Adrenal gland (tissue), 12 donors: ENCODE measurements around the gene PCDHB5. TPM values are rescaled to one million over a fixed set of nuclear protein-coding genes. Genes with fewer than 3 reads are reported as not detected.
"Not testable (repeated sequence)": the region's sequence is repeated elsewhere in the genome, so short reads cannot be mapped to it uniquely, and the experiment has no call there.

Experiments
- DNase-seq, 7 donors: peaks; one replicate each; pipeline ENCODE4 v3.0.0-alpha.2; 2019 to 2020
- H3K27ac ChIP-seq, 5 donors: fragments of 200-600 bp; sonication (generic) in 4 of 5; 1 replicate in 3 of 5; 2 replicates in 2 of 5; pipeline versions ENCODE4 v1.5.1 to v1.8.0; 2016 to 2020; ENCODE audit warnings: mild to moderate bottlenecking in 1 of 5
- H3K27me3 ChIP-seq: fragments of 200-600 bp; 2 replicates; pipeline ENCODE4 v1.8.0; 2021
- H3K36me3 ChIP-seq, 2 donors: fragments of 200-600 bp; replicated peaks in 1 of 2; 1 replicate in 1 of 2; 2 replicates in 1 of 2; pipeline versions ENCODE4 v1.5.1 to v1.8.0; 2018 to 2022
- H3K4me1 ChIP-seq, 2 donors: fragments of 200-600 bp; replicated peaks in 1 of 2; 1 replicate in 1 of 2; 2 replicates in 1 of 2; pipeline versions ENCODE4 v1.5.1 to v1.8.0; 2018 to 2021
- H3K4me3 ChIP-seq, 4 donors: fragments of 200-600 bp; sonication (generic) in 3 of 4; one replicate each; pipeline ENCODE4 v1.5.1; 2016 to 2018
- H3K9me3 ChIP-seq, 3 donors: fragments of 200-600 bp; sonication (generic) in 1 of 3; replicated peaks in 1 of 3; 1 replicate in 2 of 3; 2 replicates in 1 of 3; pipeline versions ENCODE4 v1.5.1 to v1.8.0; 2016 to 2021
- POLR2A ChIP-seq, 2 donors: fragments of 450-650 bp; IDR thresholded peaks; one replicate each; pipeline ENCODE4 v1.6.1; 2017; ENCODE audit warnings: antibody characterized with exemption in 2 of 2, mild to moderate bottlenecking in 2 of 2, moderate library complexity in 1 of 2
- WGBS, 4 donors: extraction: QIAGEN DNeasy Blood & Tissue Kit in 2 of 4; methylation state at CpG; one replicate each; pipeline versions ENCODE4 v1.1.5 to v1.1.7; 2013 to 2017; 5-methylcytosine and 5-hydroxymethylcytosine counted together
- intact Hi-C, 2 donors: fragments of 100-400 bp; cut with DNase I; formaldehyde crosslinking; loops; one replicate each; pipeline versions ENCODE4 v1.14.1 to v1.15.0; 2022 to 2023
- polyA plus RNA-seq, 3 donors: library from polyadenylated mRNA; stranded (reverse); fragments of 200-250 nt in 2 of 3; fragments of 350-450 nt in 1 of 3; fragmentation: Illumina TruSeq in 1 of 3; extraction: RNeasy Lipid Tissue Mini Kit (QIAGEN cat#74804) in 1 of 3; gene quantifications; one replicate each; pipeline ENCODE4 v1.2.3, GENCODE V29; 2013 to 2014
- total RNA-seq, 9 donors: library from RNA; depleted of rRNA in 4 of 9; stranded (reverse); fragments of >200 nt in 4 of 9; fragments of 120-200 nt in 1 of 9; fragmentation: NEBNext Ultra II Directional in 1 of 9; extraction: Animal tissue kit (Norgen Biotek cat#: 25700) in 1 of 9; gene quantifications; one replicate each; pipeline versions ENCODE4 v1.1.0 to v1.2.4, GENCODE V29; 2013 to 2023
- TF ChIP-seq, protein P1 (sequence below), 6 experiments: fragments of 450-650 bp in 4 of 6; fragments of 200-600 bp in 2 of 6; sonication (generic) in 1 of 6; IDR thresholded peaks; 1 replicate in 5 of 6; 2 replicates in 1 of 6; pipeline versions ENCODE4 v1.5.1 to v1.8.0; 2016 to 2021; ENCODE audit warnings: antibody characterized with exemption in 6 of 6, mild to moderate bottlenecking in 2 of 6, moderate library complexity in 1 of 6
- donor health status: healthy with polysubstance abuse.
- donor health status: Bipolar disorder and iron deficiency.
- donor health status: DM: yes; HTN: yes; CAD: no.
- donor health status: DM: no; HTN: no; CAD: no.
- donor health status: DM: no; HTN: no; CAD: no.
- donor health status: DM: yes; HTN: yes; CAD: no.

PCDHB5 gene
- total and polyA plus RNA-seq, 12 donors = 1.0 to 10.7 (median 4.2) TPM

DNA sequence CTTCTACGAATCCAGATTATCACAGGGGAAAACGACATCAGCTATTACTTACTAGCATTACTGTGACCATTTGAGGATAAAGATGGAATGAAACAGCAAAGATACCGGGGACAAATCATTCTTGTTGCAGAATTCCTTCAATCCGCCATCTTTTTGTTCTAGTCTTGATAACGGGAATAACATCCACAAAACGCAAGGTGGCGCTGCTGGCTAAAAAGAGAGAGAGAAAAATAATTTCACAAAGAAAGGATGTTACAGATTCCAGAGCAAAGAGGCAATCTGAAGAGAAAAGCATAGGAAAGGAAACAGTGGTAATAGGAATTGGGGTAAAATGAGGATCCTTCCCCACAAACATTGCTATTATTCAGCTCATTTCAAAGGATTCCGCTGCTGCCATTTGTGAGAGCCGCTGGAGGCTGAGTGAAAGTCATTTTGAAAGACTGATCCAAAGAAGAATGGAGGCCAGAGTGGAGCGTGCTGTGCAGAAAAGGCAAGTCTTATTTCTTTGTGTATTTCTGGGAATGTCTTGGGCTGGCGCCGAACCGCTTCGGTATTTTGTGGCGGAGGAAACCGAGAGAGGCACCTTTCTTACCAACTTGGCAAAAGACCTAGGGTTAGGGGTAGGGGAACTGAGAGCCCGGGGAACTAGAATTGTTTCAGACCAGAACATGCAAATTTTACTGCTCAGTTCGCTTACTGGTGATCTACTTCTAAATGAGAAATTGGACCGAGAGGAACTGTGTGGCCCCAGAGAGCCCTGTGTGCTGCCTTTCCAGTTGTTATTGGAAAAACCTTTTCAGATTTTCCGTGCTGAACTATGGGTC is 37.6 kb downstream of the PCDHB5 start, which contains the start of gene PCDHB7:
Gene PCDHB7, plus strand, starts transcription at position 264 of the 824 bp plus-strand sequence. Its CDS starts 192 bp downstream, at position 456.
- intact Hi-C loops = no loop called here
- peak in 1 of 7 donors; percentile 7 for DNase-seq
- TF ChIP-seq POLR2A (IDR thresholded peaks at IDR 0.05) = no peak
- TF ChIP-seq, protein P1, sequence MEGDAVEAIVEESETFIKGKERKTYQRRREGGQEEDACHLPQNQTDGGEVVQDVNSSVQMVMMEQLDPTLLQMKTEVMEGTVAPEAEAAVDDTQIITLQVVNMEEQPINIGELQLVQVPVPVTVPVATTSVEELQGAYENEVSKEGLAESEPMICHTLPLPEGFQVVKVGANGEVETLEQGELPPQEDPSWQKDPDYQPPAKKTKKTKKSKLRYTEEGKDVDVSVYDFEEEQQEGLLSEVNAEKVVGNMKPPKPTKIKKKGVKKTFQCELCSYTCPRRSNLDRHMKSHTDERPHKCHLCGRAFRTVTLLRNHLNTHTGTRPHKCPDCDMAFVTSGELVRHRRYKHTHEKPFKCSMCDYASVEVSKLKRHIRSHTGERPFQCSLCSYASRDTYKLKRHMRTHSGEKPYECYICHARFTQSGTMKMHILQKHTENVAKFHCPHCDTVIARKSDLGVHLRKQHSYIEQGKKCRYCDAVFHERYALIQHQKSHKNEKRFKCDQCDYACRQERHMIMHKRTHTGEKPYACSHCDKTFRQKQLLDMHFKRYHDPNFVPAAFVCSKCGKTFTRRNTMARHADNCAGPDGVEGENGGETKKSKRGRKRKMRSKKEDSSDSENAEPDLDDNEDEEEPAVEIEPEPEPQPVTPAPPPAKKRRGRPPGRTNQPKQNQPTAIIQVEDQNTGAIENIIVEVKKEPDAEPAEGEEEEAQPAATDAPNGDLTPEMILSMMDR (IDR thresholded peaks at IDR 0.05) = peak in 4 of 6 experiments; percentile 10 to 37 (median 31)
- Histone ChIP-seq H3K27ac (no peak within 1 kb of the TSS), H3K4me1 (no peaks in the 10 kb centered on the region), H3K4me3 (no peak within 1 kb of the TSS), H3K36me3 (no peaks in the 10 kb centered on the region), H3K9me3 (peaks cover 0 to 12% (median 5%) of the 10 kb centered on the region in 3 donors), H3K27me3 (peaks cover 9% of the 10 kb centered on the region)
- 22 to 41% (median 30%) methylated on average over 20 of the region's 20 CpGs for WGBS, 4 donors

GRCh38 chr5:141174291-141175104 is 39.5 kb downstream of the PCDHB5 start:
- H3K27ac ChIP-seq, H3K36me3 ChIP-seq, H3K4me3 ChIP-seq, intact Hi-C loops, H3K4me1 ChIP-seq, DNase-seq, H3K27me3 ChIP-seq: not testable (repeated sequence)
- H3K9me3 ChIP-seq = peaks cover 0 to 12% (median 5%) of the 10 kb centered on the region in 3 donors
- 28 to 46% (median 39%) methylated on average over 35 to 79 of the region's 79 CpGs for WGBS, 4 donors

DNA sequence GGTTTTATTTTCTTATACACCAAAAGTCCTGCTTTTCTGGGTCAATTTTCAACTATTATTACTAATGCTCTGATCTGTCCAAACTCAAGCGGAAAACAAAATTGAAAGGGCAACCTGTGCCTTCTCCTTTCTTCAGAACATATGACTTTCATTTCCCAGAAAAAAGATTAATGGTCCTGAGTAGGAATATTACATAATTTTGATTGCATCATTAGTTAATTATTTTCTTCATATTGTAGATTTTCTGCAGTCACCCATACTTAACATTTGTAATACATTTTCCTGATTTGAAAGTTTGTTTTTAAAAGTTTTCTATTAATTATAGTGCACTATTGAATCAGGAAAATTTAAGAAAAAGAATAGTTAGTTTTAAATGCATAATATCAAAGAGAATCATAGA is 40.9 kb downstream of the PCDHB5 start:
- H3K4me1 ChIP-seq = no peaks in the 10 kb centered on the region
- H3K9me3 ChIP-seq = peaks cover 0 to 12% (median 5%) of the 10 kb centered on the region in 3 donors
- intact Hi-C loops = no loop called here
- H3K27ac ChIP-seq = no peak overlapping the region
- DNase-seq = no peak
- no peak overlapping the region for H3K4me3 ChIP-seq
- TF ChIP-seq POLR2A (IDR thresholded peaks at IDR 0.05) = no peak
- TF ChIP-seq, protein P1 (IDR thresholded peaks at IDR 0.05) = no peak
- peaks cover 9% of the 10 kb centered on the region for H3K27me3 ChIP-seq
- no peaks in the 10 kb centered on the region for H3K36me3 ChIP-seq
- WGBS, 4 donors = 47 to 60% (median 57%) methylated on average over 1 of the region's 1 CpG

DNA sequence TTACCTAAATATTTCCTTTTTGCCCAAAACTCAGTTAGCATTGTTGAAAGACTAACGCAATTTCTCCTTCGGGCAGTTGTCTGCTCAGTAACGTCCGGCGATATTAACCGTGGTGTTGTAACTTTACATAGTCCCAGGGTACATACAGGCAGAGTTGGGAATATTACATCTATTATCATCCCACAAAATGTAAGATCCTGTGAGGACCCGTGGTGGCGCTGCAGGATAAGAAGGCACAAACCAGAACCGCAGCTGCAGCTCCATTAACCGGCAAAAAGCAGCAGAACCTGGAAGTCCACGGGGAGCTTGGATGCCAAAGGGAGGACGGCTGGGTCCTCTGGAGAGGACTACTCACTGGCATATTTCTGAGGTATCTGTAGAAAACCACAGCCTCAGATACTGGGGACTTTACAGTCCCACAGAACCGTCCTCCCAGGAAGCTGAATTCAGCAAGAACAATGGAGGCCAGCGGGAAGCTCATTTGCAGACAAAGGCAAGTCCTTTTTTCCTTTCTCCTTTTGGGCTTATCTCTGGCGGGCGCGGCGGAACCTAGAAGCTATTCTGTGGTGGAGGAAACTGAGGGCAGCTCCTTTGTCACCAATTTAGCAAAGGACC is 42.7 kb downstream of the PCDHB5 start, which contains the start of gene PCDHB8:
Gene PCDHB8, plus strand, starts transcription at position 214 of the 615 bp plus-strand sequence. Its CDS starts 245 bp downstream, at position 459.
- peaks cover 0 to 12% (median 5%) of the 10 kb centered on the region in 3 donors for H3K9me3 ChIP-seq
- H3K4me3 ChIP-seq, DNase-seq, H3K36me3 ChIP-seq, intact Hi-C loops, H3K27ac ChIP-seq, H3K27me3 ChIP-seq, H3K4me1 ChIP-seq: not testable (repeated sequence)
- WGBS, 4 donors = 22 to 35% (median 27%) methylated on average over 13 to 18 of the region's 18 CpGs

DNA sequence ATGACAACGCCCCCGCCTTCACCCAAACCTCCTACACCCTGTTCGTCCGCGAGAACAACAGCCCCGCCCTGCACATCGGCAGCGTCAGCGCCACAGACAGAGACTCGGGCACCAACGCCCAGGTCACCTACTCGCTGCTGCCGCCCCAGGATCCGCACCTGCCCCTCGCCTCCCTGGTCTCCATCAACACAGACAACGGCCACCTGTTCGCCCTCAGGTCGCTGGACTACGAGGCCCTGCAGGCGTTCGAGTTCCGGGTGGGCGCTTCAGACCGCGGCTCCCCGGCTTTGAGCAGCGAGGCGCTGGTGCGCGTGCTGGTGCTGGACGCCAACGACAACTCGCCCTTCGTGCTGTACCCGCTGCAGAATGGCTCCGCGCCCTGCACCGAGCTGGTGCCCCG is 44.4 kb downstream of the PCDHB5 start:
- H3K36me3 ChIP-seq, H3K27ac ChIP-seq, intact Hi-C loops, H3K4me1 ChIP-seq, H3K27me3 ChIP-seq, DNase-seq, H3K4me3 ChIP-seq: not testable (repeated sequence)
- 22 to 59% (median 39%) methylated on average over 16 to 35 of the region's 39 CpGs for WGBS, 4 donors
- peaks cover 0 to 12% (median 5%) of the 10 kb centered on the region in 3 donors for H3K9me3 ChIP-seq

DNA sequence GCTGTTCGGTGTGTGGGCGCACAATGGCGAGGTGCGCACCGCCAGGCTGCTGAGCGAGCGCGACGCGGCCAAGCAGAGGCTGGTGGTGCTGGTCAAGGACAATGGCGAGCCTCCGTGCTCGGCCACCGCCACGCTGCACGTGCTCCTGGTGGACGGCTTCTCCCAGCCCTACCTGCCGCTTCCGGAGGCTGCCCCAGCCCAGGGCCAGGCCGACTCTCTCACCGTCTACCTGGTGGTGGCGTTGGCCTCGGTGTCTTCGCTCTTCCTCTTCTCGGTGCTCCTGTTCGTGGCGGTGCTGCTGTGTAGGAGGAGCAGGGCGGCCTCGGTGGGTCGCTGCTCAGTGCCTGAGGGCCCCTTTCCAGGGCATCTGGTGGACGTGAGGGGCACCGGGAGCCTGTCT is 44.9 kb downstream of the PCDHB5 start:
- DNase-seq, H3K27me3 ChIP-seq, intact Hi-C loops, H3K27ac ChIP-seq, H3K36me3 ChIP-seq, H3K4me3 ChIP-seq, H3K4me1 ChIP-seq: not testable (repeated sequence)
- peaks cover 0 to 12% (median 5%) of the 10 kb centered on the region in 3 donors for H3K9me3 ChIP-seq
- WGBS, 4 donors = 20 to 62% (median 25%) methylated on average over 13 to 32 of the region's 32 CpGs; no CpG with 5 or more reads in 1 of the 4 donors
